GM12878 (cell line): ENCODE results near the gene ADM2.

Source experiments
- NKRF ChIP-seq: fragments of 450-650 bp; conservative IDR thresholded peaks from 2 replicates; pipeline ENCODE4 v1.6.1; 2017; ENCODE audit warnings: mild to moderate bottlenecking, moderate library complexity
- POLR2A ChIP-seq: IDR thresholded peaks from 2 replicates; pipeline ENCODE4 v1.6.1; 2011; ENCODE audit warnings: low read depth, mild to moderate bottlenecking, low read length
- RAD51 ChIP-seq: fragments of 450-650 bp; IDR thresholded peaks from 2 replicates; pipeline ENCODE4 v1.6.1; 2016; ENCODE audit warnings: moderate library complexity, mild to moderate bottlenecking, inconsistent platforms

GRCh38 chr22:50523458-50523805, 42.1 kb downstream of the ADM2 start:
- no peak for TF ChIP-seq POLR2A
- TF ChIP-seq NKRF: no peak
- no peak for TF ChIP-seq RAD51
